GM21723 (cell line): ENCODE measurements around the gene INHA.

Experiments
- ATAC-seq: cut with Tn5 transposase; IDR thresholded peaks from one replicate; pipeline ENCODE4 v1.9.1; 2021; ENCODE audit warnings: mild to moderate bottlenecking, moderate library complexity; ENCODE audit not compliant: unreplicated experiment

INHA gene

GRCh38 chr2:219540784-219541504 is 31.2 kb upstream of the INHA start:
- no peak for ATAC-seq

- ATAC-seq: peak; percentile 54
Observed at GRCh38 chr2:219541611-219542180, 30.4 kb upstream of the INHA start.

GRCh38 chr2:219542931-219543595 is 29.0 kb upstream of the INHA start:
- ATAC-seq: peak; percentile 40

- peak; percentile 76 for ATAC-seq
Observed at GRCh38 chr2:219543596-219544358, 28.3 kb upstream of the INHA start, which contains the start of the genes CHPF and TMEM198. TSS of gene CHPF (minus strand) at chr2:219543809. CDS start at chr2:219543538, 271 bp downstream. TSS of gene TMEM198 (plus strand) at chr2:219544028. CDS start at chr2:219544728, 700 bp downstream.

GRCh38 chr2:219544567-219544966 is 27.5 kb upstream of the INHA start:
- no peak for ATAC-seq

- no peak for ATAC-seq
Observed at GRCh38 chr2:219545295-219545942, 26.7 kb upstream of the INHA start.

- ATAC-seq: no peak
Observed at GRCh38 chr2:219545943-219546352, 26.2 kb upstream of the INHA start.

GRCh38 chr2:219547621-219548020 is 24.5 kb upstream of the INHA start:
- no peak for ATAC-seq

GRCh38 chr2:219548990-219549389 is 23.1 kb upstream of the INHA start:
- no peak for ATAC-seq

- ATAC-seq: no peak
Observed at GRCh38 chr2:219549619-219550018, 22.5 kb upstream of the INHA start.

- peak; percentile 32 for ATAC-seq
Observed at GRCh38 chr2:219551441-219552381, 20.4 kb upstream of the INHA start.

- peak; percentile 93 for ATAC-seq
Observed at GRCh38 chr2:219552382-219553167, 19.5 kb upstream of the INHA start.

- ATAC-seq: no peak
Observed at GRCh38 chr2:219553168-219553417, 19.0 kb upstream of the INHA start.

GRCh38 chr2:219553463-219553963 is 18.6 kb upstream of the INHA start:
- ATAC-seq: no peak

GRCh38 chr2:219554350-219554749 is 17.8 kb upstream of the INHA start:
- ATAC-seq: no peak

GRCh38 chr2:219555956-219556355 is 16.2 kb upstream of the INHA start:
- ATAC-seq: no peak

GRCh38 chr2:219556413-219556812 is 15.7 kb upstream of the INHA start:
- no peak for ATAC-seq

- no peak for ATAC-seq
Observed at GRCh38 chr2:219557320-219557719, 14.8 kb upstream of the INHA start.
